IPS-NIHi7 (cell line): Measurements from ENCODE around the gene LRP1.

Experiments used
- DNase-seq: peaks from one replicate; pipeline ENCODE4 v3.0.0; 2012; ENCODE audit warnings: mixed read lengths; ENCODE audit errors: extremely low spot score

Gene LRP1

DNA sequence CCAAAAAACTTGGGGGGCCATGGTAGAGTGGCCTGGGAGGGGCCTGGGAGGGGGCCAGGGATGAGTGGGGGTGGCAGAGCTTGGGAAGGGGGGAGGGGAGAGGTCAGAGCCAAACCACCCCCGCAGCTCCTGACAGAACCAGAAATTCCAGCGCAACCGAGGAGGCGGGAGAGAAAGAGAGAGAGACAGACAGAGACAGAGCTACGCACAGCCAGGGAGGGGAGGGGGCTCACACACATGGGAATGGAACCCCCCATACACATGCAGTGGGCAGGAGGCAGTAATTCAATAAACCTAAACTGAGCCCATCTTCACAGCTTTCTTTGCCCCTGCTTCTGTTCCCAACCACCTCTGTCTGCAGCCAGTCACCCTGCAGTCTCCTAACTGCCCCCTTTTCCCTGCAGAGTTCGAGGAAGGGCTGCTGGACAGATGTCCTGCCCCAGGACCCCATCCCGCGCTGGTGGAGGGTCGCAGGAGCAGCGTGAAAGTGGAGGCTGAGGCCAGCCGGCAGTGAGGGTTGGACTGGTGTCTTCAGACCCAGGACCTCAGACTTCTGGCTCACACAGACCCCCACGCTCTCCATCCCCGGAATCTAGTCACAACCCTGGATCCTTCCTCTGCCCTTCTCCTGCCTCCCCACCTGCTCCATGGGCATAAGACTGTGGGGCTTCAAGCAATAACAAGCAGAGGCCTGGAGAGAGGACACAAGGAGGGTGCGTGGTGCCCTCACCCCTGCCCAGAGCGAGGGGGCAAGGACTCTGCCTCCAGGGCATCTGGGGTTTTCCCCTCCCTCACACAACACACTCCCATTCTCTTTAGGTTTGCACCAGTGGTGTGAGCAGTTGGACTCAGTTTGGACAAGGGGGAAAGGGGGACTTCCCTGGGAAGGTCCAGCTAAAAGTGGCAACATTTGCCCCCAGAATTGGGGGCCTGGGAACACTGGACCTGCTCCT is 33.8 kb upstream of the LRP1 start:
- DNase-seq: no peak

- DNase-seq: no peak
Observed at GRCh38 chr12:57095440-57095839, 32.8 kb upstream of the LRP1 start.

DNA sequence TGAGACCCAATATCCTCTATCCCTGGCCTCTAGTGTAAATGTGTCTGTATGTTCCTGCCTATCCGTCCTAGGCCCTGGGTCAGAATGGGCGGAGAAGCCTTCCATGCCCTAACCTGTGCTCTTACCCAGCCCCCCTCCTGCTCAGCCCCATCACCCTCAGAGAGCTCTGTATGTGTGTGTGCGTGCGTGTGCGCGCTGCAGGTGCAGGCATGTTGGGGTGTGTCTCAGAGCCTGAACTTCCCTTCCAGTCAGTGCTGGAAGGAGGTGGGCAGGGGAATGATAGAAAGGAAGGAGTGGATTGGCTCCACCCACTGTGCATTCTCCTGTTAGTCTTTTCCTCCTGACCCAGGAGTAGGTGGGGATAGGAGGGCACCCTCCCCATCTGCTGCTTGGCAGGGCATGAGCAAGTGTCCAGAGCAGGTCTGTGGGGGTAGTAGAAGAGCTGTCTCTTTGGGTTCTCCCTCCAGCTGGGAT is 32.1 kb upstream of the LRP1 start:
- no peak for DNase-seq

DNA sequence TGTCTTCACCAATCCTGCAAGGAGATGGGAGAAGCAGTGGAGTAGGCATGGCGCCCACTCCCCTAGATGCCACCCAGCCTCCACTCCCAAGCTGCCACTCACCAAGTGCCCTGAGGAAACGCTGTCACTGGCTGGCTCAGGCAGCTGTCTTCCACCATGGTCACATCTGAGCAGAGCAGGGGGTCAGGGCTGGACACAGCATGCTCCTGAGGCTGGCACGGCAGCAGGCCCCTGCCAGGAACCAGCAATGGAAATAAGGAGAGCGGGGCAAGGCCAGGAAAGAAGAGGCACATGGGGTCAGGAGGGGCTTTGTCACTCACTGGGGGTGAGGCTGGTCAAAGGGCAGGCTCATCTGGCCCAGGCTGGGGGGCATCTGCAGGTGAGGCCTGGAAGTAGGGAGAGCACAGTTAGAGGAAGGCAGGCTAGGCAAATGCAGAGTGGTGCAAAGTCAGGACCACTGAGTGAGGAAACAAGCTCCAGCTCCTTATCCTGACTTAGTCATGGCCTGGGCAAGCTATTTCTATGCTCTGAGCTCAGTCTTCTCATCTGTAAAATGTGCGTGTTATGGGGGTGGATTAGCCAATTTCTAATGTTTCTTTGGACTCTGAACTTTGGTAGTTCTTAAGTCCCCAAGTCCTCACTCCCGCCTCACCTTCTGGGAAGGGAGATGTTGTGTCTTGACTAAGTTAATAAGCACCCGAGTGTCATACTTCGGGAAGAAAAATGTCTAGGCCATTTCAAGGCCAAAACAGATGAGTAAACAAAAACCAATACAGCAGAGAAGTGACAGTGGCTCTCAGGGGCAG is 31.3 kb upstream of the LRP1 start:
- no peak for DNase-seq

GRCh38 chr12:57097554-57097835 is 30.8 kb upstream of the LRP1 start:
- no peak for DNase-seq

DNA sequence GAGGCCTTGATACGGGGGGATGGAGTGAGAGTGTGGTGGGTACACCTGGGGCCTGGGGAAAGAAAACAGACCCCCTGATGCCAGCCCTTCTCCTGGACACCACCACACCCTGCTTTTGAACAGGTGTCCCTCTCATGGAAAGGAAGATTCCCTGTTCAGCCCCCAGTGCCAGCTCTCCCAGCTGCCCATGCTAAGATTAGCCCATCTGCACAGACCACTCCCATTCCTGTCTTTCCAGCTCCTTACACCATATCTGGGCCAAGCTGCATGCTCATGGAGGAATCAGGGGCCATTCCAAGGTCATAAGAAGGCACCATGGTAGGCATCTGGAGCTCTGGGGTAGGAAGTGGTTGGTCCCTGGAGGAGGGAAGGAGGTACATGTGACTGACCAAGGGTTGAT is 29.7 kb upstream of the LRP1 start:
- no peak for DNase-seq

DNA sequence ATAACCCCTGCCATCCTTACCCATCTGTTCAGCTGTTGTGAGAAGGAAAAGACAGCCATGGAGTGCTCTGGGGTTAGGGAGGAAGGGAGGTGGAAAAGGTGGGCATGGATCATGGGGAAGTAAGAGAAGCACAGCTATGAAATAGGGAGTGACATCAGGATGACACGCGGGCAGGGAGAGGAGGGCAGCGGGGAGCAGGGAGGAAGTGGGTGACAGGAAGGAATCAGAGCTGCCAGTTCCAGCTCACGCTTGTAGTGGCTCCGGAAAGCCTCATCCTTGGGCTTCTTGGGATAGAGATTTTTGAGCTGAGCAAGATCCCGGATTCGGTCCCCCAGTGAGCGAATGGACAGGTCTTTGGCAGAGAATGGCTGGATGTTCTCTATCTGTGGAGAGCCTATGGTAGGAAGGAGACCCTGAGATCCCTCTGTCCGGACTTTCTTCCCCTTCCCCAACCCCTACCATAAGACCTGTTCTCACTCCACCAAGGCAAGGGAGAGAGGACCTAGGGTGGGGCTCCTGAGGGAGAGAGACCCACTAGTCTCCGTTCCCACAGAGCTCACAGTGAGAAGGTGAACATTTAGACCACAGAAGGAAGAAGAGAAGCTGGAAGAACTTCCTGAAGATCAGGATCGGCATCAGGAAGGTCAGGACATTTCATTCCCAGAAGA is 29.1 kb upstream of the LRP1 start:
- DNase-seq: no peak

DNA sequence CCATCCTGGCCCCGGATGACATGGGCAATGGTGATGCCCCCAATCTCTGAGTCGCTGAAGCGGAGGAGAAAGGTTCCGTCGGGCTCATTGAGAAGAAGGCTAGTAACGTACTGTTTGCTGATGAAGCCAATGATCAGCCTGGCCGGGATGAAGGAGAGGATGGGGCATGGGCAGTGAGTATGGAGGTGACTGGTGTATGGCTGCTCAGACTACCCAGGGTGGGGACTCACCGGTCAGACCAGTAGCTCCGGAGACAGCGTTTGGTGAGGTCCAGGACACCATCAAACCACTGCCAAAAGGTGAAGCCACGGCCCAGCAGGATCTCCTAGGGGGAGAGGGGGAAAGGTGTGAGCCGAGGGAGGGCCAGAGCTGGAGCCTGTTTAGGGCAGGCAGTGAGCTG is 28.5 kb upstream of the LRP1 start:
- no peak for DNase-seq

DNA sequence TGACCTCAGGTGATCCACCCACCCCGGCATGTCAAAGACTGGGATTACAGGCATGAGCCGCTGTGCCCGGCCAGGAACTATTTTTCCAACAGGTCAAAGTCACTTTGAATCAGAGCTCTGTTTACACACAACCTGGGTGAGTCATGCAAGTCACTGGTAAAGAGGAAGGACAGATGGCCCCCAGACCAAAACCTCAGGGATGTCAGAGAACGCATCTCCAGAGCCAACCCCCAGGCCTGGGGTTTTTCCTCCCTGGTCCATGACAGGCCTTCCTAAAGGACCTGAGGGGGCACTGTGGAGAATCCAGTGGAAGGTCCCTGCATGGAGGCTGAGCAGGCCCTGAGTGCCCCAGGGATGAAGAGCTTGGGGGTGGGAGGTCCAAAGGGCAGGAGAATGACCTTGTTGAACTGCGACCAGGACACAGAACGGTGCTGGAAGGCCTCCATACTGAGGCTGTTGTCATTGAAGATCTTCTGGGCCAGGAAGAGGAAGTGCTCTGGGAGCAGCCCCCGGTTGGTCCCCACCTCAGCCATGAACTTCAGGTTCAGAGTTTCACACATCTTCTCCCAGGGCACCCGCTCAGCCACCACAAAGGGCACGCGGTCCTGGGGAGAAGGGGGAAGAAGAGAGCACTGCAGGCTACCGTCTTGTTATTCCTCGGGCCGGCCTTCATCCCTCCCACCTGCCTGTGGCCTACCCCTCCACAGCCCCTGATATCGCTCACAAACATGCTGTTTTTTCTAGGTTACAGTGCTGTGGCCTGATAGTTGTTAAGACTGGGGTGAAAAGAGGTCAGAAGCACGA is 26.2 kb upstream of the LRP1 start:
- no peak for DNase-seq

DNA sequence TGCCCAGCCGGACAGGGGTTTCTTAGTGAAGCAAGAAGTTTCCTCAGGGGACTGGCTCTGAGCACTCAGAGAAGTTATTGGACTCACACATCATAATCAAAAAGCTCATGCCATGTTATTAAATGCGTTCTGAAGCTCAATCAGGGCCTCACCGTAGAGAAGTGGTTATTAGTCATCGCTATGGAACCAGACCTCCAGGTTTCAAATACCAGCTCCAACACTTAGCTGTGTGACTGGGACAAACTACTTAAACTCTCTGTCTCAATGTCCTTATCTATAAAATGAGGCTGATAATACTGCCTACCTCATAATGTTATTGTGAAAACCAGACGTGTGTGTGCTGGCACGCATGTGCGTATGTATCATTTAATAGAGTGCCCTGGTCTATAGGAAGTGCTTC is 24.4 kb upstream of the LRP1 start:
- DNase-seq: no peak

GRCh38 chr12:57104292-57104910 is 23.9 kb upstream of the LRP1 start:
- no peak for DNase-seq

DNA sequence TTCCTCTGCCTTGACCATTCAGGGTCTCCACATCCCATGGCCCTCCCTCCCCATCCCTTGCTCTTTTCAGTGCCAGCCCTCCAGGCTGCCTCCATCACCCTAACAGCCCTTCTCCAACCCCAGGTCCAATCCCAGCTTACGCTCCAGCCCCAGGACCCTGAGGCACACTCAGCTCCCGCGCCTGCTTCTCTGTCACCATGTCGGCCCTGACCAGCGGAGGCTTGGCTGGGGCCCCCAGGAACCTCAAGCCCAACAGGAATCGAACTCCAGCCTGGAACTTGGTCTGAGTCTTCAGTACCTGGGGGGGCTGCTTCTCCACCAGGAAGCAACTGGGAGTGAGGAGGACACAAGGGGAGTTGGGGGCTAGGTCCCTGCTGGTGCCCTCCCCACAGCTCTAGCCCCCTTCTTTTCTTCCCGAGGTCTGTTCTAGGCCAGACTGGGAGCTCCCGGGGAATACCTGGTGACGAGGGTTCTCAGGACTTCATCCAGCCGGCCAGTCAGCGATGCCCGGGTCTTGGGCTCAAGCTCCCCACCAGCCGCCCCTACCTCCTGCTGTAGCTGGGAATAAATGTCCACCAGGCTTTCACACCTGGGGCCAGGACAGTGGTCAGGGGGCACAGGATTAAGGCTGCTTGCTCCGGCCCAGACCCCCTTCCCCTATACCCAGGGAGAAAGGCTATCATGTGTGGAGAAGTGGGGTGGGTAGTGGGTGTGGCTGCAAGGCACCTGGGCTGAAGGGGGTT is 23.1 kb upstream of the LRP1 start:
- DNase-seq: no peak

- DNase-seq: no peak
Observed at GRCh38 chr12:57106021-57106708, 22.1 kb upstream of the LRP1 start.

- DNase-seq: no peak
Observed at GRCh38 chr12:57107456-57108155, 20.7 kb upstream of the LRP1 start.

GRCh38 chr12:57109207-57110103 is 18.8 kb upstream of the LRP1 start:
- DNase-seq: no peak

DNA sequence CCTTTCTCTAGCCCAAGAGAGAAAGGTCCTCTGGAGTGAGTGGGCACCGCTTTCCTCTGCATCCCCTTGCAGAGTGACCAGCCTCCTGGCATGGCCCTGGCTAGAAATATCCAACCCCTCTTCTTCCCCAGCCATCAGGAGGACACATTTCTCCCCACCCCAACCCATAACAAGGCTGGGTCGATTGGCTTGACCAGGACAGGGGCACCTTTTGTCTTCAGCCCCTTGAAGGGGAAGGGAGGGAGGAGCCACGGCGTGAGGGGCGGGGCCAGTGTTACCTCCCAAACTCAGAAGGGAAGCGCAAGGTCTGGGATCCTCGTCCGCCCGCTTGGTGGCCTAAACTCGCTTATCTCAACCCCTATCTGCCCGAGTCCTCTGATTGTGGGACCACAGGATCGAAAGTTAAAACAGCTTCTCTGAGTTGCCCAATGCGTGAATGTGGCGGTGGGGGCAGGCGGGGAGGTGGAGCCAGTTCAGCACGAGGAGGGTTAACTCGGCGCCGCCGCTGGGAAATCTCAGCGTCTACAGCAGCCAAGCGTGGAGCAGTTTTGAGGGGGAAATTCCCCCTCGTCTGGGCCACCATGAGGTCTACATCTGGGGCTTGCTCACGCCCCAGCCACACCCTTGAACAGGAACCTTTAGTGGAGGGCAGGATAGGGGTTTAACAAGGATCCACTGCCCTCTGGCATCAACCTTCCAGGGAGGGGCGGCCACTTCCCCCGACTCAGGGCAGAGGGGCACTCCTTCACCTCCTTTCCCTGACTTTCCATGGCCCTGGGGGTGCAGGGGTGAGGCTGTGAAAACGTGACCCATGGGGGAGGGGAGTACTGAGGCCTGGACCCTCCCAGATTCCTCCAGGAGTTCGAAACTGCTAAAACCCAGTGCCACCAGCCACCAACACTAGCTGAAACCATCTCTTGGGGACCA is 17.9 kb upstream of the LRP1 start:
- DNase-seq: peak; percentile 81
